Activated B cell treated with CpG ODN at 0.5 μM for 24 hours (primary cell): Measurements from ENCODE around the gene CCL19. TPM values are rescaled to one million over a fixed set of nuclear protein-coding genes. Genes with fewer than 3 reads are reported as not detected.

Experiments used
- ATAC-seq: fragments of 200-7000 bp; cut with Tn5 transposase; one replicate; pipeline ENCODE4 v1.10.0; 2021; ENCODE audit warnings: low read depth, mild to moderate bottlenecking, moderate library complexity
- CTCF ChIA-PET: fragments of 350-600 bp; sonication (Branson Sonifier 250); formaldehyde crosslinking; loops from one replicate; lab custom pipeline; 2021; ENCODE audit warnings: antibody characterized with exemption; lab: Charles Lee
- POLR2A ChIA-PET: fragments of 350-600 bp; sonication (Branson Sonifier 250); formaldehyde crosslinking; loops from one replicate; lab custom pipeline; 2021; ENCODE audit warnings: antibody characterized with exemption; lab: Charles Lee
- DNase-seq: peaks from one replicate; pipeline ENCODE4 v3.0.0; 2022
- H3K27ac Mint-ChIP-seq: one replicate; pipeline ENCODE4 v1.8.0; 2020; ENCODE audit warnings: mixed read lengths
- H3K27me3 Mint-ChIP-seq: one replicate; pipeline ENCODE4 v1.8.0; 2021; ENCODE audit warnings: mixed read lengths
- H3K36me3 Mint-ChIP-seq: one replicate; pipeline ENCODE4 v1.8.0; 2021; ENCODE audit warnings: low read depth, mixed read lengths
- H3K4me1 Mint-ChIP-seq: one replicate; pipeline ENCODE4 v1.8.0; 2021; ENCODE audit warnings: mixed read lengths
- H3K4me3 Mint-ChIP-seq: one replicate; pipeline ENCODE4 v1.8.0; 2020; ENCODE audit warnings: mild to moderate bottlenecking, mixed read lengths
- H3K9me3 Mint-ChIP-seq: one replicate; pipeline ENCODE4 v1.8.0; 2020; ENCODE audit warnings: mixed read lengths
- intact Hi-C: fragments of 100-400 bp; cut with micrococcal nuclease; formaldehyde crosslinking; loops from one replicate; pipeline ENCODE4 v1.15.1; 2024
- total RNA-seq: library from RNA; stranded (reverse); gene quantifications from 2 replicates; pipeline ENCODE4 v1.2.3, GENCODE V29; 2022
- TF ChIP-seq, protein P1 (sequence below): fragments of 200-600 bp; IDR thresholded peaks from one replicate; pipeline ENCODE4 v1.8.0; 2022; ENCODE audit warnings: antibody characterized with exemption, mild to moderate bottlenecking

Gene CCL19
- total RNA-seq, 1 donor from 2014 or later: not detected

GRCh38 chr9:34642679-34643078 is 48.4 kb downstream of the CCL19 start:
- no peak for DNase-seq
- no peak for ATAC-seq
- Mint-ChIP-seq H3K27me3 (no peaks in the 10 kb centered on the region), H3K36me3 (peaks cover 5% of the 10 kb centered on the region), H3K27ac (no peak overlapping the region), H3K4me1 (peaks cover 25% of the 10 kb centered on the region), H3K9me3 (no peaks in the 10 kb centered on the region), H3K4me3 (no peak overlapping the region)
- TF ChIP-seq, protein P1, sequence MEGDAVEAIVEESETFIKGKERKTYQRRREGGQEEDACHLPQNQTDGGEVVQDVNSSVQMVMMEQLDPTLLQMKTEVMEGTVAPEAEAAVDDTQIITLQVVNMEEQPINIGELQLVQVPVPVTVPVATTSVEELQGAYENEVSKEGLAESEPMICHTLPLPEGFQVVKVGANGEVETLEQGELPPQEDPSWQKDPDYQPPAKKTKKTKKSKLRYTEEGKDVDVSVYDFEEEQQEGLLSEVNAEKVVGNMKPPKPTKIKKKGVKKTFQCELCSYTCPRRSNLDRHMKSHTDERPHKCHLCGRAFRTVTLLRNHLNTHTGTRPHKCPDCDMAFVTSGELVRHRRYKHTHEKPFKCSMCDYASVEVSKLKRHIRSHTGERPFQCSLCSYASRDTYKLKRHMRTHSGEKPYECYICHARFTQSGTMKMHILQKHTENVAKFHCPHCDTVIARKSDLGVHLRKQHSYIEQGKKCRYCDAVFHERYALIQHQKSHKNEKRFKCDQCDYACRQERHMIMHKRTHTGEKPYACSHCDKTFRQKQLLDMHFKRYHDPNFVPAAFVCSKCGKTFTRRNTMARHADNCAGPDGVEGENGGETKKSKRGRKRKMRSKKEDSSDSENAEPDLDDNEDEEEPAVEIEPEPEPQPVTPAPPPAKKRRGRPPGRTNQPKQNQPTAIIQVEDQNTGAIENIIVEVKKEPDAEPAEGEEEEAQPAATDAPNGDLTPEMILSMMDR: no peak
- ChIA-PET CTCF (interaction anchor here (1.9 kb wide), 1 partner anchor 8 kb away, joined by 10 read pairs; no protein-coding TSS in a partner anchor), POLR2A (interaction anchor here (0.7 to 1.0 kb wide), 2 partner anchors 8 to 22 kb away, joined by 3 read pairs; no protein-coding TSS in a partner anchor)
- intact Hi-C loops: no loop called here

Other genes starting within 250 kb of the CCL19 start
- gene FAM219A, start 232.7 kb downstream of the CCL19 start, total RNA-seq: 13.5 and 16.9 TPM in 2 replicates
- not detected in 2 replicates for gene DNAI1, start 232.5 kb downstream of the CCL19 start, total RNA-seq
- not detected in 2 replicates for gene ENHO, start 168.3 kb downstream of the CCL19 start, total RNA-seq
- not detected in 2 replicates for gene CNTFR, start 101.6 kb downstream of the CCL19 start, total RNA-seq
- 17.5 and 18.9 TPM in 2 replicates for gene RPP25L, start 79.2 kb downstream of the CCL19 start, total RNA-seq
- 63.9 and 64.3 TPM in 2 replicates for gene DCTN3, start 70.8 kb downstream of the CCL19 start, total RNA-seq
- not detected in 2 replicates for gene ARID3C, start 62.2 kb downstream of the CCL19 start, total RNA-seq
- gene SIGMAR1, start 53.5 kb downstream of the CCL19 start, total RNA-seq: 27.2 TPM in 2 replicates
- gene GALT, start 44.6 kb downstream of the CCL19 start, total RNA-seq: 55.9 and 62.5 TPM in 2 replicates
- 11.2 and 18.8 TPM in 2 replicates for gene IL11RA, start 39.1 kb downstream of the CCL19 start, total RNA-seq
- not detected in 2 replicates for gene CCL27, start 28.6 kb downstream of the CCL19 start, total RNA-seq
- gene CCL21, start 18.9 kb upstream of the CCL19 start, total RNA-seq: not detected in 2 replicates